DND-41 (cell line): ENCODE measurements around the gene KCNQ5.

ENCODE experiments used
- ATAC-seq: fragments of 200-7000 bp; cut with Tn5 transposase; 3 replicates; pipeline ENCODE4 v1.9.1; 2021; ENCODE audit warnings: low read depth; ENCODE audit not compliant: insufficient read depth
- DNase-seq: peaks from one replicate; pipeline ENCODE4 v3.0.0-alpha.2; 2020
- H2AFZ ChIP-seq: 2 replicates; pipeline ENCODE4 v1.6.0; 2012; ENCODE audit warnings: low read depth, low read length
- H3K27ac ChIP-seq: 2 replicates; pipeline ENCODE4 v1.5.1; 2012; ENCODE audit warnings: low read length, inconsistent platforms
- H3K27me3 ChIP-seq: fragments of 200-600 bp; sonication (generic); 2 replicates; pipeline ENCODE4 v1.6.0; 2012; ENCODE audit warnings: low read length, mild to moderate bottlenecking, inconsistent platforms; ENCODE audit not compliant: insufficient read depth, poor library complexity
- H3K36me3 ChIP-seq: 2 replicates; pipeline ENCODE4 v1.5.1; 2012; ENCODE audit warnings: low read length, inconsistent platforms; ENCODE audit not compliant: insufficient read depth
- H3K4me1 ChIP-seq: 2 replicates; pipeline ENCODE4 v1.5.1; 2012; ENCODE audit warnings: mild to moderate bottlenecking, low read length; ENCODE audit not compliant: insufficient read depth
- H3K4me2 ChIP-seq: 2 replicates; pipeline ENCODE4 v1.6.0; 2012; ENCODE audit warnings: mild to moderate bottlenecking, moderate library complexity, low read length, inconsistent platforms; ENCODE audit not compliant: insufficient read depth
- H3K4me3 ChIP-seq, 2 experiments: fragments of 200-600 bp in 1 of 2; shearing (Covaris generic) in 1 of 2; 2 replicates each; pipeline ENCODE4 v1.5.1; 2012 to 2016; ENCODE audit warnings: inconsistent platforms in 2 of 2, low read length in 2 of 2, mild to moderate bottlenecking in 2 of 2, low read depth in 1 of 2, moderate library complexity in 1 of 2
- H3K79me2 ChIP-seq: 2 replicates; pipeline ENCODE4 v1.6.0; 2012; ENCODE audit warnings: low read length, inconsistent platforms; ENCODE audit not compliant: insufficient read depth
- H3K9ac ChIP-seq: 2 replicates; pipeline ENCODE4 v1.6.0; 2012; ENCODE audit warnings: low read depth, mild to moderate bottlenecking, inconsistent platforms, low read length, moderate library complexity
- H3K9me3 ChIP-seq: 2 replicates; pipeline ENCODE4 v1.5.1; 2012; ENCODE audit warnings: low read length, moderate library complexity, mild to moderate bottlenecking, inconsistent platforms; ENCODE audit not compliant: insufficient read depth, severe bottlenecking
- H4K20me1 ChIP-seq: 2 replicates; pipeline ENCODE4 v1.6.0; 2012; ENCODE audit warnings: low read length; ENCODE audit not compliant: insufficient read depth
- CTCF ChIP-seq: IDR thresholded peaks from 2 replicates; pipeline ENCODE4 v1.5.1; 2012; ENCODE audit warnings: borderline replicate concordance, low read length, moderate library complexity, mild to moderate bottlenecking; ENCODE audit not compliant: poor library complexity, severe bottlenecking; ENCODE audit errors: extremely low read depth
- EZH2 ChIP-seq: IDR thresholded peaks from 3 replicates; pipeline ENCODE4 v1.6.1; 2012; ENCODE audit warnings: borderline replicate concordance, low read depth, mild to moderate bottlenecking, moderate library complexity, low read length, inconsistent platforms; ENCODE audit not compliant: severe bottlenecking

The KCNQ5 gene

GRCh38 chr6:72741083-72741482, 119.2 kb downstream of the KCNQ5 start:
- TF ChIP-seq EZH2 (no peak), CTCF (no peak)
- Histone ChIP-seq H3K4me3 (no peak overlapping the region), H3K4me2 (no peak overlapping the region), H3K36me3 (no peaks in the 10 kb centered on the region), H3K79me2 (no peaks in the 10 kb centered on the region), H3K4me1 (no peaks in the 10 kb centered on the region), H3K9me3 (no peaks in the 10 kb centered on the region), H2AFZ (no peak overlapping the region), H3K9ac (no peak overlapping the region), H4K20me1 (no peaks in the 10 kb centered on the region), H3K27ac (no peak overlapping the region), H3K27me3 (no peaks in the 10 kb centered on the region)
- DNase-seq (no peak), ATAC-seq (no peak)

- no peak overlapping the region for H2AFZ ChIP-seq
- TF ChIP-seq CTCF (no peak), EZH2 (no peak)
- no peaks in the 10 kb centered on the region for H3K27me3 ChIP-seq
- H4K20me1 ChIP-seq = no peaks in the 10 kb centered on the region
- H3K4me3 ChIP-seq = no peak overlapping the region
- H3K27ac ChIP-seq = no peak overlapping the region
- no peak overlapping the region for H3K4me2 ChIP-seq
- no peaks in the 10 kb centered on the region for H3K36me3 ChIP-seq
- DNase-seq = no peak
- ATAC-seq = no peak
- H3K9ac ChIP-seq = no peak overlapping the region
- H3K9me3 ChIP-seq = no peaks in the 10 kb centered on the region
- H3K79me2 ChIP-seq = no peaks in the 10 kb centered on the region
- H3K4me1 ChIP-seq = no peaks in the 10 kb centered on the region
Measured at GRCh38 chr6:72742001-72742673, 120.3 kb downstream of the KCNQ5 start.

- Histone ChIP-seq H3K9me3 (no peaks in the 10 kb centered on the region), H3K4me3 (no peak overlapping the region), H3K4me1 (no peaks in the 10 kb centered on the region), H3K27ac (no peak overlapping the region), H3K79me2 (no peaks in the 10 kb centered on the region), H3K4me2 (no peak overlapping the region), H2AFZ (no peak overlapping the region), H4K20me1 (no peaks in the 10 kb centered on the region; the same call in 1 of the 2 replicates), H3K9ac (no peak overlapping the region), H3K27me3 (no peaks in the 10 kb centered on the region), H3K36me3 (no peaks in the 10 kb centered on the region)
- ATAC-seq (no peak), DNase-seq (no peak)
- TF ChIP-seq CTCF (no peak), EZH2 (no peak)
Measured at GRCh38 chr6:72746276-72746675, 124.4 kb downstream of the KCNQ5 start.

GRCh38 chr6:72748759-72749158, 126.9 kb downstream of the KCNQ5 start:
- Histone ChIP-seq H3K79me2 (no peaks in the 10 kb centered on the region; the same call in 1 of the 2 replicates), H3K4me2 (no peak overlapping the region)
- DNase-seq = peak; percentile 8

More at GRCh38 chr6:72748759-72749158, 126.9 kb downstream of the KCNQ5 start:
- Histone ChIP-seq H2AFZ (no peak overlapping the region), H3K9me3 (no peaks in the 10 kb centered on the region), H3K4me3 (no peak overlapping the region), H4K20me1 (no peaks in the 10 kb centered on the region; the same call in 1 of the 2 replicates), H3K27ac (no peak overlapping the region), H3K36me3 (no peaks in the 10 kb centered on the region), H3K4me1 (no peaks in the 10 kb centered on the region), H3K9ac (no peak overlapping the region), H3K27me3 (no peaks in the 10 kb centered on the region)
- peak; percentile 73 for ATAC-seq
- TF ChIP-seq EZH2 (no peak), CTCF (no peak)
